ENCODE data around the gene NPTX2. TPM values are rescaled to one million over a fixed set of nuclear protein-coding genes. Genes with fewer than 3 reads are reported as not detected.

The NPTX2 gene
- total RNA-seq, 2 donors from 2014 or later = 5.2 to 144 TPM

DNA sequence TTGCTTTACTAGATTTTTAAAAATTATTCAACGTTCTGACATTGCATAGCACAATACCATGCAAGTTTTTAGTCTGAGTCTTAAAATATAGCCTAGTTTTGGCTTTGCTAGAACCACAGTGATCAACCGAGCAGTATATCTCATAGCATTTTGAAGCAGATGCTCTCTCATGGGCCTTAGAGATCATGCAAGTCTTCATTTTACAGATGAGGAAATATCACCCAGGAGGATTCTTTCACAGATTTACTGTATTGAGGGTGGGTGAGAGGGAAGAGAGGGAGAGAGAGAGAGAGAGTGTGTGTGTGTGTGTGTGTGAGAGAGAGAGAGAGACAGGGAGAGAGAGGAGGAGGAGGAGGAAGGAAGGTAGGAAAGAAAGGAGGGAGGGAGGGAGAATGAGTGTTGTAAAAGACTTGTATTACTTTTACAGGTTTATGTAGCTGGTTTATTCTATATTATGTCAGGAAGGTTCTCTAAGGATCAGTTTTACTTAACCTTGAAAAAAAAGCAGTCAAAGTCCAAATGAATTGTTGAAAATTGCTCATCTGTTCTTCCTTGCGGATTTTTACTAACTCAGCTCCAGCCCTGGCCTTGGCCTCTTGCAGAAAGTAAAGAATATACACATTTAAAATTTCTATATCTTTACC is 14.2 kb upstream of the NPTX2 start:
- H3K9me3 ChIP-seq = no peaks in the 10 kb centered on the region
- no peaks in the 10 kb centered on the region for H3K4me1 ChIP-seq (replicated peaks)
- no peak overlapping the region for H3K4me3 ChIP-seq
- intact Hi-C loops (cut with DNase I) = no loop called here
- no peaks in the 10 kb centered on the region for H3K27me3 ChIP-seq (replicated peaks; ENCODE audit: insufficient read depth)
- H3K27ac ChIP-seq = no peak overlapping the region
- DNase-seq (ENCODE audit: low spot score) = no peak
- WGBS = 79% methylated on average over 3 of the region's 3 CpGs
- no peak for TF ChIP-seq POLR2A (IDR thresholded peaks at IDR 0.05)
- TF ChIP-seq, protein P1, sequence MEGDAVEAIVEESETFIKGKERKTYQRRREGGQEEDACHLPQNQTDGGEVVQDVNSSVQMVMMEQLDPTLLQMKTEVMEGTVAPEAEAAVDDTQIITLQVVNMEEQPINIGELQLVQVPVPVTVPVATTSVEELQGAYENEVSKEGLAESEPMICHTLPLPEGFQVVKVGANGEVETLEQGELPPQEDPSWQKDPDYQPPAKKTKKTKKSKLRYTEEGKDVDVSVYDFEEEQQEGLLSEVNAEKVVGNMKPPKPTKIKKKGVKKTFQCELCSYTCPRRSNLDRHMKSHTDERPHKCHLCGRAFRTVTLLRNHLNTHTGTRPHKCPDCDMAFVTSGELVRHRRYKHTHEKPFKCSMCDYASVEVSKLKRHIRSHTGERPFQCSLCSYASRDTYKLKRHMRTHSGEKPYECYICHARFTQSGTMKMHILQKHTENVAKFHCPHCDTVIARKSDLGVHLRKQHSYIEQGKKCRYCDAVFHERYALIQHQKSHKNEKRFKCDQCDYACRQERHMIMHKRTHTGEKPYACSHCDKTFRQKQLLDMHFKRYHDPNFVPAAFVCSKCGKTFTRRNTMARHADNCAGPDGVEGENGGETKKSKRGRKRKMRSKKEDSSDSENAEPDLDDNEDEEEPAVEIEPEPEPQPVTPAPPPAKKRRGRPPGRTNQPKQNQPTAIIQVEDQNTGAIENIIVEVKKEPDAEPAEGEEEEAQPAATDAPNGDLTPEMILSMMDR (IDR thresholded peaks at IDR 0.05) = no peak
- no peak for TF ChIP-seq POLR2AphosphoS5 (IDR thresholded peaks at IDR 0.05)
- H3K36me3 ChIP-seq = no peaks in the 10 kb centered on the region

DNA sequence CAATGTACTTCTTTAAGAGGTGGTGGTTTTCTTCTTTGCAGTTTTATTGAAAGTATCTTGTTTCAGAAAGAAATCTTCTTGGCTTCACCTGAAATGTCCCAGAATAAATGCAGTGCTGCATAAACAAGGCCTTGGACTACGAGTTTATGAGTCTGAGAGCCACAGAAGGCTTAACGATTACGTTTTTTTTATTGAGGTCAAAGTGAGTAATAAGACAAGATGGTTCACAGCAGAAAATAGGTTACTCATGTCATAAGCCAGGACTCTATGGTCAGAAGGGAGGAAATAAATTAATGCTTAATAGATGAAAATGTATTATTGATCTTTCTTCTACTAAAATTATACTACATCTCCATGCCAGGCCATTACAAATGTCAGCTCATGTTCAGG is 13.7 kb upstream of the NPTX2 start:
- H3K9me3 ChIP-seq = no peaks in the 10 kb centered on the region
- no peak overlapping the region for H3K27ac ChIP-seq
- intact Hi-C loops (cut with DNase I) = no loop called here
- no peaks in the 10 kb centered on the region for H3K4me1 ChIP-seq (replicated peaks)
- H3K4me3 ChIP-seq = no peak overlapping the region
- H3K27me3 ChIP-seq (replicated peaks; ENCODE audit: insufficient read depth) = no peaks in the 10 kb centered on the region
- DNase-seq (ENCODE audit: low spot score) = no peak
- H3K36me3 ChIP-seq = no peaks in the 10 kb centered on the region
- 9% methylated on average over 3 of the region's 3 CpGs for WGBS
- TF ChIP-seq POLR2AphosphoS5 (IDR thresholded peaks at IDR 0.05) = no peak
- TF ChIP-seq, protein P1 (IDR thresholded peaks at IDR 0.05) = no peak
- no peak for TF ChIP-seq POLR2A (IDR thresholded peaks at IDR 0.05)

DNA sequence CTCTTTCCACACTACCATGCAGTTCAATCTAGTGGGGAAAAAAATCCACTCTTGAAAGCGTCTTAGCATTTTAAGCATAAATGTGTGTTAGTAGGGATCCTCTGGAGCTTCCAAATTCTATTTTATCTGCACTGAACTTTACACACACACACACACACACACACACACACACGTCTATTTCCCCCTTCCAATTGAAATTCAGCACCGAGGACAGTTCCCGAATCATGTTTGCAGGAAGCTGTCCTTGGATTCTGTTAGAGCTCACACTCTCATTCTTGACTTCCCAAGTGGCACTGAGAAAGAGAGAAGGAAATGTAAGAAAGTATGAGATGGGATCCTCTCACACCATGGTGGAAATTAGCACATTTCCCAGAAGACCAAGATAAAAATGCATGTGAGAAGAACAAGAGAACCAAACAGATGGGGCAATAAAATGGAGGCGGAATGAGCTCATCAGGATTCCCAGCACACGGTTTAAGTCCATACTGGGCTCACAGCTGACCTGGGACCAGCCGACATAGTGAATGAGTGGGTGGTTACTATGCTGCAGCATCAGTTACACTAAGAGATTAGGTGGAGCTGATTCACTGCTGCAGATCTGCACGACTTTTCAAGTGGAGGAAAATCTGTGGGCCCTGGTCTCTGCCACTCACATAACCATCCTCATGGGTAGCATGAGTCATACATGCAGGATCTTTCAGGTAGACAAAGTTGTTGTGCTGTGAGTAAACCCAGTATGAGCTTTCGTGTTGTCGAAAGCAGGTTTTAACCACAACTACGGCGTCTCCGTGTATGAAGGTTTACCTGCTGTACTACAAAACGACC is 3.3 kb upstream of the NPTX2 start:
- TF ChIP-seq POLR2A (IDR thresholded peaks at IDR 0.05) (no peak), POLR2AphosphoS5 (IDR thresholded peaks at IDR 0.05) (no peak)
- TF ChIP-seq, protein P1 (IDR thresholded peaks at IDR 0.05) = no peak
- H3K27ac ChIP-seq = no peak overlapping the region
- H3K9me3 ChIP-seq = no peaks in the 10 kb centered on the region
- intact Hi-C loops (cut with DNase I) = no loop called here
- no peak overlapping the region for H3K4me3 ChIP-seq
- DNase-seq (ENCODE audit: low spot score) = no peak
- no peaks in the 10 kb centered on the region for H3K27me3 ChIP-seq (replicated peaks; ENCODE audit: insufficient read depth)
- WGBS = 56% methylated on average over 14 of the region's 14 CpGs
- H3K36me3 ChIP-seq = no peaks in the 10 kb centered on the region
- H3K4me1 ChIP-seq (replicated peaks) = peaks cover 3% of the 10 kb centered on the region

DNA sequence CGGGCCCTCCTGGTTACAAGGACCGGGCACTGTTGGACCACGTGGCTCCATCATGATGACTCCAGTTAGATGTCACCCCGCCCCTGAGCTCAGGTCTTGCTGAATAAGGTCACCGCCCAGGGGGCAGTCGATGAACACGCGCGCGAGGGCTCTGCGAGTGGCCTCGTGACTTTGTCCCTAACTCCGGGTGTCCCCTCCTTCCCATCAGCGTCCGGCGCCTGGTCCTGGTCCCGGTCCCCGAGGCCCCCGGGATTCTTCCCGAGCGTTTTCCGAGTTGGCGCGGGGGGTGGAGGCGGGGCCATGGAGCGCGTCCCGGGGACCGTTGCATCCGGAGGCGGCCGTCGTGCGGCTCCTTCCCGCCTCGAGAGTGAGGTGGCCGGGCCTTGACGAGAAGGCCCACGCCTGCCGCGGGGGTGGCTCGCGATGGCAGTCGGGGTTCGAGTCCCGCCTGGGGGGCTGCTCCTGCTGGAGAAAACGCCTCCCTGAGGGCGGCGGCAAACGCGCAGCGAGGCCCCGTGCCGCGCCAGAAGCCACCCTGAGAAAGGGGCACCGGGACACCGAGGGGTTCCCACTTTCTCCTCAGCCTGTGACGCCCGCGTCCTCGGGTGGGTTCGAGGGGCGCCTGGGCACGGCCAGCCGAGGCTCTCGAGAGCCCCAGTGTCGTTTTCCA is 569 bp upstream of the NPTX2 start:
- Histone ChIP-seq H3K4me3 (peak overlapping the region; percentile 23 to 28), H3K27ac (no peak overlapping the region), H3K36me3 (no peaks in the 10 kb centered on the region), H3K4me1 (replicated peaks) (peaks cover 3% of the 10 kb centered on the region), H3K27me3 (replicated peaks; ENCODE audit: insufficient read depth) (no peaks in the 10 kb centered on the region), H3K9me3 (no peaks in the 10 kb centered on the region)
- WGBS = 4% methylated on average over 65 of the region's 67 CpGs
- TF ChIP-seq POLR2AphosphoS5 (IDR thresholded peaks at IDR 0.05) (no peak), POLR2A (IDR thresholded peaks at IDR 0.05) (no peak)
- TF ChIP-seq, protein P1 (IDR thresholded peaks at IDR 0.05) = no peak
- intact Hi-C loops (cut with DNase I) = no loop called here
- no peak for DNase-seq (ENCODE audit: low spot score)
